ENCODE data around the gene PHKG2. TPM values are rescaled to one million over a fixed set of nuclear protein-coding genes. Genes with fewer than 3 reads are reported as not detected.
A peak's percentile ranks its signal among the peaks of the same experiment; 100 is the strongest.

PHKG2 gene
- total RNA-seq, 1 experiment from 2014 or later: 35.3 TPM

DNA sequence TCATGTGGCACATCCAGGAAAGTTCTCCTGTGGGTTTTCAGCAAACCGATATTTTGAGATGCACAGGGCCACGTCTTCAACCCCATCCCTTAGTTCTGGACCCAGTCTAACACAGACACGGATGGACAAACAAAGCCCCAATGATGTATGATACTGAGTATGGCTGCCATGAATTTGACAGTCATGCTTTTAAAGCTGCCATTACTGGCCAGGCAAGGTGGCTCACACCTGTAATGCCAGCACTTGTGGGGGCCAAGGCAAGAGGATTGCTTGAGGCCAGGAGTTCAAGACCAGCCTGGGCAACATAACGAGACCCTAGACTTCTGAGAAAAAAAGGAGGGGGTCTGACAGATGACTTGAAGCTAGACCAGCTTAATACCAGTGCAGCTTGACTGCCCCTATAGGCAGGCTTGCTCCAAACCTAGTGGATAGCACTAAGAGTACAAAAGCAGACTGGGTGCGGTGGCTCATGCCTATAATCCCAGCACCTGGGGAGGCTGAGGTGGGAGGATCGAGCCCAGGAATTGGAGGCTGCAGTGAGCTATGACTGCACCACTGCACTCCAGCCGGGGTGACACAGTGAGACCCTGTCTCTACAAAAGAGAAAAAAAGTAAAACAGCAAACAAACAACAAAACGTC lies 49.6 kb downstream of the PHKG2 start:
- Histone ChIP-seq H3K27ac (ENCODE audit: low read depth, low read length, poor library complexity, severe bottlenecking) (no peak overlapping the region), H3K4me3 (ENCODE audit: low read depth, low read length, poor library complexity, severe bottlenecking) (no peak overlapping the region), H3K4me1 (ENCODE audit: insufficient read depth, low read length, poor library complexity, severe bottlenecking) (no peaks in the 10 kb centered on the region), H3K9me3 (ENCODE audit: low read depth, low read length, poor library complexity, severe bottlenecking) (no peaks in the 10 kb centered on the region), H3K36me3 (ENCODE audit: insufficient read depth, low read length, poor library complexity, severe bottlenecking) (no peaks in the 10 kb centered on the region), H3K27me3 (replicated peaks; ENCODE audit: insufficient read depth, low read depth, low read length, poor library complexity) (no peaks in the 10 kb centered on the region)
- CTCF ChIA-PET: interaction anchor here (0.6 kb wide), 1 partner anchor 75 kb away, joined by 3 read pairs; no protein-coding TSS in a partner anchor
- DNase-seq (ENCODE audit: low spot score): no peak
- intact Hi-C loops (cut with micrococcal nuclease; ENCODE audit: unreplicated experiment): no loop called here
- TF ChIP-seq EZH2 (IDR thresholded peaks at IDR 0.05; ENCODE audit: borderline replicate concordance, low read depth, low read length, poor library complexity, severe bottlenecking): no peak
- peak; percentile 23; the same call in 1 of the 2 replicates for TF ChIP-seq CTCF (conservative IDR thresholded peaks at IDR 0.05; ENCODE audit: low read depth, low read length)
- BruUV-seq (replicated peaks): no TSS peak
- POLR2A ChIA-PET (ENCODE audit: low non-redundant PET): no interaction called here

Other genes with a start within 250 kb of the PHKG2 start
- gene ZNF768, start 221.9 kb upstream of the PHKG2 start, total RNA-seq (2021): 32.7 and 39.5 TPM in 2 replicates
- 10.6 and 12.7 TPM in 2 replicates for gene ZNF747, start 213.6 kb upstream of the PHKG2 start, total RNA-seq (2021)
- 15.2 and 17.7 TPM in 2 replicates for gene ZNF764, start 190.1 kb upstream of the PHKG2 start, total RNA-seq (2021)
- 8.5 and 9.1 TPM in 2 replicates for gene ZNF688, start 176.7 kb upstream of the PHKG2 start, total RNA-seq (2021)
- 21.4 and 23.2 TPM in 2 replicates for gene ZNF785, start 162.7 kb upstream of the PHKG2 start, total RNA-seq (2021)
- 18.1 and 21.1 TPM in 2 replicates for gene ZNF689, start 138.0 kb upstream of the PHKG2 start, total RNA-seq (2021)
- gene PRR14, start 97.5 kb upstream of the PHKG2 start, total RNA-seq (2021): 35.7 and 44.6 TPM in 2 replicates
- 71.2 and 79.9 TPM in 2 replicates for gene FBRS, start 90.0 kb upstream of the PHKG2 start, total RNA-seq (2021)
- gene SRCAP, start 49.3 kb upstream of the PHKG2 start, total RNA-seq (2021): 86.2 and 104 TPM in 2 replicates
- gene CFAP119, start 13.6 kb downstream of the PHKG2 start, total RNA-seq (2021): 11.7 and 14.1 TPM in 2 replicates
- gene RNF40, start 13.9 kb downstream of the PHKG2 start, total RNA-seq (2021): 132 and 145 TPM in 2 replicates
- gene ZNF629, start 38.8 kb downstream of the PHKG2 start, total RNA-seq (2021): 25.3 and 26.9 TPM in 2 replicates
- gene BCL7C, start 145.7 kb downstream of the PHKG2 start, total RNA-seq (2021): 28.2 and 34.7 TPM in 2 replicates
- 1.4 and 1.6 TPM in 2 replicates for gene CTF1, start 148.2 kb downstream of the PHKG2 start, total RNA-seq (2021)
- 37.0 and 39.3 TPM in 2 replicates for gene FBXL19, start 175.1 kb downstream of the PHKG2 start, total RNA-seq (2021)
- gene ORAI3, start 200.6 kb downstream of the PHKG2 start, total RNA-seq (2021): 2.1 and 4.3 TPM in 2 replicates
- 31.4 and 37.1 TPM in 2 replicates for gene SETD1A, start 209.3 kb downstream of the PHKG2 start, total RNA-seq (2021)
- 0.85 and 0.95 TPM in 2 replicates for gene HSD3B7, start 236.8 kb downstream of the PHKG2 start, total RNA-seq (2021)